Measurements from ENCODE around the gene PCIF1.

DNA sequence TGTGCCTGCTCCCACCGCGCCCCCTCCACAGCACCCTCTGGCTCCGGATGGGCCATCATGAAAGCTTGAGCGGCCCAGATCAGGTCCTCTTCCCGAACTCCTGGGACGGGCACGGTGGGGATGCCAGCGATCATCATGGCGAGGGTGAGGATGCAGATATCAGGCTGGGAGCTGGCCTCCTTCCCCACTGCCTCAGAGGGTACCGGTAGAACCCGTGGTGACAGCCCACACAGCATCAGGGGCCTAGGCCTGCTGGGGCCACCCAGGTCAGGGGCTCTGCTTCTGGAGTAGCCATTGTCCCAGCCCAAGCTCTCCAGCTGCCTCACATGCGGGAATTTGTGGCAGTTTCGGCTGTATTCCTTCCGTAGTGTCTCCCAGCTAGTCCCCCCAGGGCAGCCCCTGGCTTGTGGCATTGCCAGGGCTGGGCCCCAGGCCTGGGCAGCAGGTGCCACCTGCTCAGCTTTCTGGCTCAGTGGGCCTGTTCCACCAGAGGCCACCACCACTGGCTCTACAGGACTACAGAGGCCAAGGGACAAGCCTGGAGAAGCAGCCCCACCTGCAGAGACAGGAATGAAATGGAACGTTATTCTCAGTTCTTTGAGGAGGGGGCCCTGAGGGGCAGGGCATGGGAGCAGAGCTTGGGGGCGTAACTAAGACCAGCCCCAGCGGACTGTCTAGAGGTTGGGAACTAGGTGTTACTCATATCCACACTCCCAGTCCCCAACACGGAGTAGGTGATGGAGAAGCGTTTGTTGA, 47.7 kb upstream of the PCIF1 start:
- TF ChIP-seq, protein P1, sequence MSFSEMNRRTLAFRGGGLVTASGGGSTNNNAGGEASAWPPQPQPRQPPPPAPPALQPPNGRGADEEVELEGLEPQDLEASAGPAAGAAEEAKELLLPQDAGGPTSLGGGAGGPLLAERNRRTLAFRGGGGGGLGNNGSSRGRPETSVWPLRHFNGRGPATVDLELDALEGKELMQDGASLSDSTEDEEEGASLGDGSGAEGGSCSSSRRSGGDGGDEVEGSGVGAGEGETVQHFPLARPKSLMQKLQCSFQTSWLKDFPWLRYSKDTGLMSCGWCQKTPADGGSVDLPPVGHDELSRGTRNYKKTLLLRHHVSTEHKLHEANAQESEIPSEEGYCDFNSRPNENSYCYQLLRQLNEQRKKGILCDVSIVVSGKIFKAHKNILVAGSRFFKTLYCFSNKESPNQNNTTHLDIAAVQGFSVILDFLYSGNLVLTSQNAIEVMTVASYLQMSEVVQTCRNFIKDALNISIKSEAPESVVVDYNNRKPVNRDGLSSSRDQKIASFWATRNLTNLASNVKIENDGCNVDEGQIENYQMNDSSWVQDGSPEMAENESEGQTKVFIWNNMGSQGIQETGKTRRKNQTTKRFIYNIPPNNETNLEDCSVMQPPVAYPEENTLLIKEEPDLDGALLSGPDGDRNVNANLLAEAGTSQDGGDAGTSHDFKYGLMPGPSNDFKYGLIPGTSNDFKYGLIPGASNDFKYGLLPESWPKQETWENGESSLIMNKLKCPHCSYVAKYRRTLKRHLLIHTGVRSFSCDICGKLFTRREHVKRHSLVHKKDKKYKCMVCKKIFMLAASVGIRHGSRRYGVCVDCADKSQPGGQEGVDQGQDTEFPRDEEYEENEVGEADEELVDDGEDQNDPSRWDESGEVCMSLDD (tag by site-specific recombination; IDR thresholded peaks at IDR 0.05), result no peak
- TF ChIP-seq ZBTB48 (tag by site-specific recombination; IDR thresholded peaks at IDR 0.05) (no peak), ZNF274 (IDR thresholded peaks at IDR 0.05; ENCODE audit: low read length) (no peak), ZNF274 (tag by site-specific recombination; IDR thresholded peaks at IDR 0.05; ENCODE audit: borderline replicate concordance) (no peak), ZFP41 (tag by site-specific recombination; IDR thresholded peaks at IDR 0.05; ENCODE audit: borderline replicate concordance) (no peak), PRDM1 (tag by site-specific recombination; IDR thresholded peaks at IDR 0.05) (no peak), ZNF394 (tag by site-specific recombination; IDR thresholded peaks at IDR 0.05; ENCODE audit: borderline replicate concordance) (no peak), ZNF132 (tag by site-specific recombination; IDR thresholded peaks at IDR 0.05; ENCODE audit: borderline replicate concordance) (no peak), ZNF558 (tag by site-specific recombination; IDR thresholded peaks at IDR 0.05) (no peak), ZBTB17 (tag by site-specific recombination; IDR thresholded peaks at IDR 0.05) (no peak), MYNN (tag by site-specific recombination; IDR thresholded peaks at IDR 0.05; ENCODE audit: borderline replicate concordance) (no peak)
- TF ChIP-seq, protein P2, sequence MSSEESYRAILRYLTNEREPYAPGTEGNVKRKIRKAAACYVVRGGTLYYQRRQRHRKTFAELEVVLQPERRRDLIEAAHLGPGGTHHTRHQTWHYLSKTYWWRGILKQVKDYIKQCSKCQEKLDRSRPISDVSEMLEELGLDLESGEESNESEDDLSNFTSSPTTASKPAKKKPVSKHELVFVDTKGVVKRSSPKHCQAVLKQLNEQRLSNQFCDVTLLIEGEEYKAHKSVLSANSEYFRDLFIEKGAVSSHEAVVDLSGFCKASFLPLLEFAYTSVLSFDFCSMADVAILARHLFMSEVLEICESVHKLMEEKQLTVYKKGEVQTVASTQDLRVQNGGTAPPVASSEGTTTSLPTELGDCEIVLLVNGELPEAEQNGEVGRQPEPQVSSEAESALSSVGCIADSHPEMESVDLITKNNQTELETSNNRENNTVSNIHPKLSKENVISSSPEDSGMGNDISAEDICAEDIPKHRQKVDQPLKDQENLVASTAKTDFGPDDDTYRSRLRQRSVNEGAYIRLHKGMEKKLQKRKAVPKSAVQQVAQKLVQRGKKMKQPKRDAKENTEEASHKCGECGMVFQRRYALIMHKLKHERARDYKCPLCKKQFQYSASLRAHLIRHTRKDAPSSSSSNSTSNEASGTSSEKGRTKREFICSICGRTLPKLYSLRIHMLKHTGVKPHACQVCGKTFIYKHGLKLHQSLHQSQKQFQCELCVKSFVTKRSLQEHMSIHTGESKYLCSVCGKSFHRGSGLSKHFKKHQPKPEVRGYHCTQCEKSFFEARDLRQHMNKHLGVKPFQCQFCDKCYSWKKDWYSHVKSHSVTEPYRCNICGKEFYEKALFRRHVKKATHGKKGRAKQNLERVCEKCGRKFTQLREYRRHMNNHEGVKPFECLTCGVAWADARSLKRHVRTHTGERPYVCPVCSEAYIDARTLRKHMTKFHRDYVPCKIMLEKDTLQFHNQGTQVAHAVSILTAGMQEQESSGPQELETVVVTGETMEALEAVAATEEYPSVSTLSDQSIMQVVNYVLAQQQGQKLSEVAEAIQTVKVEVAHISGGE (tag by site-specific recombination; conservative IDR thresholded peaks at IDR 0.05; ENCODE audit: low read depth), result no peak
- TF ChIP-seq, protein P3, sequence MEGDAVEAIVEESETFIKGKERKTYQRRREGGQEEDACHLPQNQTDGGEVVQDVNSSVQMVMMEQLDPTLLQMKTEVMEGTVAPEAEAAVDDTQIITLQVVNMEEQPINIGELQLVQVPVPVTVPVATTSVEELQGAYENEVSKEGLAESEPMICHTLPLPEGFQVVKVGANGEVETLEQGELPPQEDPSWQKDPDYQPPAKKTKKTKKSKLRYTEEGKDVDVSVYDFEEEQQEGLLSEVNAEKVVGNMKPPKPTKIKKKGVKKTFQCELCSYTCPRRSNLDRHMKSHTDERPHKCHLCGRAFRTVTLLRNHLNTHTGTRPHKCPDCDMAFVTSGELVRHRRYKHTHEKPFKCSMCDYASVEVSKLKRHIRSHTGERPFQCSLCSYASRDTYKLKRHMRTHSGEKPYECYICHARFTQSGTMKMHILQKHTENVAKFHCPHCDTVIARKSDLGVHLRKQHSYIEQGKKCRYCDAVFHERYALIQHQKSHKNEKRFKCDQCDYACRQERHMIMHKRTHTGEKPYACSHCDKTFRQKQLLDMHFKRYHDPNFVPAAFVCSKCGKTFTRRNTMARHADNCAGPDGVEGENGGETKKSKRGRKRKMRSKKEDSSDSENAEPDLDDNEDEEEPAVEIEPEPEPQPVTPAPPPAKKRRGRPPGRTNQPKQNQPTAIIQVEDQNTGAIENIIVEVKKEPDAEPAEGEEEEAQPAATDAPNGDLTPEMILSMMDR (tag by site-specific recombination; IDR thresholded peaks at IDR 0.05), result no peak
- TF ChIP-seq, protein P4, sequence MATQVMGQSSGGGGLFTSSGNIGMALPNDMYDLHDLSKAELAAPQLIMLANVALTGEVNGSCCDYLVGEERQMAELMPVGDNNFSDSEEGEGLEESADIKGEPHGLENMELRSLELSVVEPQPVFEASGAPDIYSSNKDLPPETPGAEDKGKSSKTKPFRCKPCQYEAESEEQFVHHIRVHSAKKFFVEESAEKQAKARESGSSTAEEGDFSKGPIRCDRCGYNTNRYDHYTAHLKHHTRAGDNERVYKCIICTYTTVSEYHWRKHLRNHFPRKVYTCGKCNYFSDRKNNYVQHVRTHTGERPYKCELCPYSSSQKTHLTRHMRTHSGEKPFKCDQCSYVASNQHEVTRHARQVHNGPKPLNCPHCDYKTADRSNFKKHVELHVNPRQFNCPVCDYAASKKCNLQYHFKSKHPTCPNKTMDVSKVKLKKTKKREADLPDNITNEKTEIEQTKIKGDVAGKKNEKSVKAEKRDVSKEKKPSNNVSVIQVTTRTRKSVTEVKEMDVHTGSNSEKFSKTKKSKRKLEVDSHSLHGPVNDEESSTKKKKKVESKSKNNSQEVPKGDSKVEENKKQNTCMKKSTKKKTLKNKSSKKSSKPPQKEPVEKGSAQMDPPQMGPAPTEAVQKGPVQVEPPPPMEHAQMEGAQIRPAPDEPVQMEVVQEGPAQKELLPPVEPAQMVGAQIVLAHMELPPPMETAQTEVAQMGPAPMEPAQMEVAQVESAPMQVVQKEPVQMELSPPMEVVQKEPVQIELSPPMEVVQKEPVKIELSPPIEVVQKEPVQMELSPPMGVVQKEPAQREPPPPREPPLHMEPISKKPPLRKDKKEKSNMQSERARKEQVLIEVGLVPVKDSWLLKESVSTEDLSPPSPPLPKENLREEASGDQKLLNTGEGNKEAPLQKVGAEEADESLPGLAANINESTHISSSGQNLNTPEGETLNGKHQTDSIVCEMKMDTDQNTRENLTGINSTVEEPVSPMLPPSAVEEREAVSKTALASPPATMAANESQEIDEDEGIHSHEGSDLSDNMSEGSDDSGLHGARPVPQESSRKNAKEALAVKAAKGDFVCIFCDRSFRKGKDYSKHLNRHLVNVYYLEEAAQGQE (tag by site-specific recombination; IDR thresholded peaks at IDR 0.05), result no peak
- TF ChIP-seq, protein P5, sequence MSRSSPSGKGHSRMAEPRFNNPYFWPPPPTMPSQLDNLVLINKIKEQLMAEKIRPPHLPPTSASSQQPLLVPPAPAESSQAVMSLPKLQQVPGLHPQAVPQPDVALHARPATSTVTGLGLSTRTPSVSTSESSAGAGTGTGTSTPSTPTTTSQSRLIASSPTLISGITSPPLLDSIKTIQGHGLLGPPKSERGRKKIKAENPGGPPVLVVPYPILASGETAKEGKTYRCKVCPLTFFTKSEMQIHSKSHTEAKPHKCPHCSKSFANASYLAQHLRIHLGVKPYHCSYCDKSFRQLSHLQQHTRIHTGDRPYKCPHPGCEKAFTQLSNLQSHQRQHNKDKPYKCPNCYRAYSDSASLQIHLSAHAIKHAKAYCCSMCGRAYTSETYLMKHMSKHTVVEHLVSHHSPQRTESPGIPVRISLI (tag by site-specific recombination; IDR thresholded peaks at IDR 0.05), result no peak

Data from HEK293 (cell line).